Spleen (tissue), 11 donors: ENCODE measurements around the gene PAX2. TPM values are rescaled to one million over a fixed set of nuclear protein-coding genes. Genes with fewer than 3 reads are reported as not detected.

Source experiments
- DNase-seq: peaks from one replicate; pipeline ENCODE4 v3.0.0-alpha.2; 2020
- H3K27ac ChIP-seq, 8 donors: fragments of 200-600 bp; sonication (generic) in 7 of 8; 1 replicate in 4 of 8; 2 replicates in 4 of 8; pipeline versions ENCODE4 v1.5.0 to v1.8.0; 2016 to 2021; ENCODE audit warnings: inconsistent platforms in 4 of 8, mild to moderate bottlenecking in 4 of 8, moderate library complexity in 1 of 8
- H3K27me3 ChIP-seq, 7 donors: fragments of 200-600 bp; sonication (generic) in 6 of 7; replicated peaks in 1 of 7; 1 replicate in 4 of 7; 2 replicates in 3 of 7; pipeline versions ENCODE4 v1.5.0 to v1.8.0; 2016 to 2021; ENCODE audit warnings: inconsistent platforms in 3 of 7, mild to moderate bottlenecking in 1 of 7
- H3K36me3 ChIP-seq, 6 donors: fragments of 200-600 bp; sonication (generic) in 5 of 6; 1 replicate in 4 of 6; 2 replicates in 2 of 6; pipeline versions ENCODE4 v1.5.0 to v1.8.0; 2016 to 2021; ENCODE audit warnings: inconsistent platforms in 2 of 6
- H3K4me1 ChIP-seq, 6 donors: fragments of 200-600 bp; sonication (generic) in 5 of 6; 1 replicate in 3 of 6; 2 replicates in 3 of 6; pipeline versions ENCODE4 v1.5.0 to v1.8.0; 2016 to 2021; ENCODE audit warnings: inconsistent platforms in 3 of 6
- H3K4me3 ChIP-seq, 8 donors: fragments of 200-600 bp; sonication (generic) in 7 of 8; 1 replicate in 4 of 8; 2 replicates in 4 of 8; pipeline versions ENCODE4 v1.5.0 to v1.8.0; 2016 to 2021; ENCODE audit warnings: inconsistent platforms in 4 of 8, mild to moderate bottlenecking in 4 of 8, moderate library complexity in 2 of 8
- H3K9me3 ChIP-seq, 8 donors: fragments of 200-600 bp; sonication (generic) in 7 of 8; 1 replicate in 4 of 8; 2 replicates in 4 of 8; pipeline versions ENCODE4 v1.5.0 to v1.8.0; 2016 to 2021; ENCODE audit warnings: inconsistent platforms in 4 of 8
- CTCF ChIP-seq, 11 experiments: fragments of 200-600 bp in 7 of 11; fragments of 450-650 bp in 4 of 11; sonication (generic) in 4 of 11; IDR thresholded peaks in 8 of 11; conservative IDR thresholded peaks in 3 of 11; 1 replicate in 7 of 11; 2 replicates in 4 of 11; pipeline versions ENCODE4 v1.4.0 to v1.8.0; 2016 to 2021; ENCODE audit warnings: antibody characterized with exemption in 11 of 11, inconsistent platforms in 4 of 11, mild to moderate bottlenecking in 1 of 11
- POLR2A ChIP-seq, 3 donors: fragments of 450-650 bp; IDR thresholded peaks; one replicate each; pipeline ENCODE4 v1.5.1; 2017; ENCODE audit warnings: antibody characterized with exemption in 3 of 3, mild to moderate bottlenecking in 1 of 3
- POLR2AphosphoS5 ChIP-seq, 3 donors: sonication (generic); formaldehyde crosslinking; IDR thresholded peaks; one replicate each; pipeline ENCODE4 v1.5.1; 2017; ENCODE audit warnings: antibody characterized with exemption in 3 of 3
- WGBS, 5 donors: extraction: QIAGEN DNeasy Blood & Tissue Kit in 3 of 5; methylation state at CpG; one replicate each; pipeline versions ENCODE4 v1.1.5 to v1.1.7; 2013 to 2018; 5-methylcytosine and 5-hydroxymethylcytosine counted together
- intact Hi-C: fragments of 100-400 bp; cut with DNase I; formaldehyde crosslinking; loops from one replicate; pipeline ENCODE4 v1.15.0; 2023; ENCODE audit warnings: low total_unique reads
- polyA plus RNA-seq, 3 donors: library from polyadenylated mRNA; stranded (reverse); fragments of 200-250 nt; gene quantifications; one replicate each; pipeline ENCODE4 v1.2.1, GENCODE V29; 2013
- total RNA-seq, 7 donors: library from RNA; depleted of rRNA in 3 of 7; stranded (reverse); fragments of >200 nt in 3 of 7; fragmentation: NEBNext Ultra II Directional in 4 of 7; extraction: Animal tissue kit (Norgen Biotek cat#: 25700) in 4 of 7; gene quantifications; one replicate each; pipeline versions ENCODE4 v1.1.0 to v1.2.1, GENCODE V29; 2016 to 2021
- donor health status: healthy with polysubstance abuse.
- donor health status: DM: no; HTN: no; CAD: no; lungs with moderate emphysema.
- donor health status: DM: no; HTN: no; CAD: no.
- donor health status: Bipolar disorder and iron deficiency.
- donor health status: healthy.
- donor health status: DM: no; HTN: no; CAD: no.
- donor health status: DM: yes; HTN: yes; CAD: no.

The PAX2 gene
- total and polyA plus RNA-seq, 10 donors, result not detected

- peaks cover 0 to 72% (median 17%) of the 10 kb centered on the region in 7 donors for H3K27me3 ChIP-seq
- WGBS, 5 donors, result 63 to 83% (median 70%) methylated on average over 6 to 7 of the region's 7 CpGs
- peaks cover 0 to 4% (median 0%) of the 10 kb centered on the region in 6 donors for H3K4me1 ChIP-seq
- TF ChIP-seq CTCF (IDR thresholded peaks at IDR 0.05 in 8 of 11, conservative IDR thresholded peaks at IDR 0.05 in 3 of 11), result no peak
- TF ChIP-seq POLR2A (IDR thresholded peaks at IDR 0.05), result no peak
- TF ChIP-seq POLR2AphosphoS5 (IDR thresholded peaks at IDR 0.05), result no peak
- H3K4me3 ChIP-seq, result no peak overlapping the region
- H3K9me3 ChIP-seq, result no peaks in the 10 kb centered on the region
- intact Hi-C loops, result no loop called here
- no peak for DNase-seq
- no peak overlapping the region for H3K27ac ChIP-seq
- no peaks in the 10 kb centered on the region for H3K36me3 ChIP-seq
Measured at GRCh38 chr10:100866010-100866409, 120.6 kb downstream of the PAX2 start.

GRCh38 chr10:100866575-100867098 lies 121.3 kb downstream of the PAX2 start:
- TF ChIP-seq POLR2AphosphoS5 (IDR thresholded peaks at IDR 0.05) (no peak), POLR2A (IDR thresholded peaks at IDR 0.05) (no peak), CTCF (IDR thresholded peaks at IDR 0.05 in 8 of 11, conservative IDR thresholded peaks at IDR 0.05 in 3 of 11) (no peak)
- 19 to 27% (median 22%) methylated on average over 20 to 21 of the region's 21 CpGs for WGBS, 5 donors
- intact Hi-C loops, result no loop called here
- DNase-seq, result no peak
- Histone ChIP-seq H3K4me3 (no peak overlapping the region), H3K27me3 (peaks cover 0 to 68% (median 17%) of the 10 kb centered on the region in 7 donors), H3K27ac (no peak overlapping the region), H3K4me1 (peaks cover 0 to 4% (median 0%) of the 10 kb centered on the region in 6 donors), H3K9me3 (no peaks in the 10 kb centered on the region), H3K36me3 (no peaks in the 10 kb centered on the region)

- Histone ChIP-seq H3K4me1 (peaks cover 0 to 4% (median 0%) of the 10 kb centered on the region in 6 donors), H3K27ac (no peak overlapping the region), H3K27me3 (peaks cover 0 to 60% (median 17%) of the 10 kb centered on the region in 7 donors), H3K36me3 (no peaks in the 10 kb centered on the region), H3K4me3 (no peak overlapping the region), H3K9me3 (no peaks in the 10 kb centered on the region)
- no peak for TF ChIP-seq POLR2AphosphoS5 (IDR thresholded peaks at IDR 0.05)
- TF ChIP-seq POLR2A (IDR thresholded peaks at IDR 0.05), result no peak
- no peak for TF ChIP-seq CTCF (IDR thresholded peaks at IDR 0.05 in 8 of 11, conservative IDR thresholded peaks at IDR 0.05 in 3 of 11)
- no peak for DNase-seq
- intact Hi-C loops, result no loop called here
- 74 to 82% (median 76%) methylated on average over 8 of the region's 8 CpGs for WGBS, 5 donors
Measured at GRCh38 chr10:100867261-100867963, 122.0 kb downstream of the PAX2 start.

GRCh38 chr10:100868382-100868781 lies 123.0 kb downstream of the PAX2 start:
- DNase-seq, result no peak
- Histone ChIP-seq H3K36me3 (no peaks in the 10 kb centered on the region), H3K27me3 (peaks cover 0 to 60% (median 21%) of the 10 kb centered on the region in 7 donors), H3K4me1 (peaks cover 0 to 4% (median 0%) of the 10 kb centered on the region in 6 donors), H3K4me3 (no peak overlapping the region), H3K9me3 (no peaks in the 10 kb centered on the region), H3K27ac (no peak overlapping the region)
- no peak for TF ChIP-seq POLR2A (IDR thresholded peaks at IDR 0.05)
- no peak for TF ChIP-seq POLR2AphosphoS5 (IDR thresholded peaks at IDR 0.05)
- TF ChIP-seq CTCF (IDR thresholded peaks at IDR 0.05 in 8 of 11, conservative IDR thresholded peaks at IDR 0.05 in 3 of 11), result no peak
- 65 to 88% (median 75%) methylated on average over 3 of the region's 3 CpGs for WGBS, 5 donors
- intact Hi-C loops, result no loop called here
